ENCODE measurements around the gene ALKBH3. TPM values are rescaled to one million over a fixed set of nuclear protein-coding genes. Genes with fewer than 3 reads are reported as not detected.

The ALKBH3 gene
- total RNA-seq, 2 donors from 2014 or later = 24.8 to 30.9 TPM

DNA sequence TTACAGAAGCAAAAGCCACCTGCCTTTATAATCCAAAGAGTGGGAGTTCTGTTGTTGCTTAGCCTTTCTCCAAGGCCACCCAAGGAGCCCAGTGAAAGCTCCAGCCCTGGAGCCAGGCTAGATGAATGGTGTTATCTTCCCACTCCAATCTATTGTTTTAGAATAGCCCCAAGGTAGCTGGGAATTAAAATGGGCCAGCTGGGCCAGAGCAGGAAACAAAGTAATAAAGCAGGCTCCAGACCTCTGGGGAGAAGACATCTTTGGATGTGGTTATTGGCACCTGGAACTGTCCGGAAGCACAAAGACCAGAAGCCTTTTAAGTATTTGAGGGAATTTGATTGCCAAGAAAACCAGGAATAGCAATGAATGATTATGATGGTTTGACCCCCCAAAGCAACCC lies 70.6 kb downstream of the ALKBH3 start:
- no peak for DNase-seq (ENCODE audit: low spot score)

GRCh38 chr11:43952020-43952400 lies 71.4 kb downstream of the ALKBH3 start:
- intact Hi-C loops (cut with DNase I) = loop anchor here in 1 of 2 donors (5.0 kb wide), 1 partner anchor 65 kb away; no protein-coding TSS in a partner anchor

More for the DNA sequence above, 70.6 kb downstream of the ALKBH3 start:
- intact Hi-C loops (cut with DNase I) = loop anchor here in 1 of 2 donors (5.0 kb wide), 1 partner anchor 66 kb away; no protein-coding TSS in a partner anchor

GRCh38 chr11:43952401-43953342 lies 72.0 kb downstream of the ALKBH3 start:
- DNase-seq (ENCODE audit: low spot score) = no peak
- intact Hi-C loops (cut with DNase I) = loop anchor here in 1 of 2 donors (5.0 kb wide), 1 partner anchor 65 kb away; no protein-coding TSS in a partner anchor

More at GRCh38 chr11:43952020-43952400, 71.4 kb downstream of the ALKBH3 start:
- DNase-seq (ENCODE audit: low spot score) = no peak

DNA sequence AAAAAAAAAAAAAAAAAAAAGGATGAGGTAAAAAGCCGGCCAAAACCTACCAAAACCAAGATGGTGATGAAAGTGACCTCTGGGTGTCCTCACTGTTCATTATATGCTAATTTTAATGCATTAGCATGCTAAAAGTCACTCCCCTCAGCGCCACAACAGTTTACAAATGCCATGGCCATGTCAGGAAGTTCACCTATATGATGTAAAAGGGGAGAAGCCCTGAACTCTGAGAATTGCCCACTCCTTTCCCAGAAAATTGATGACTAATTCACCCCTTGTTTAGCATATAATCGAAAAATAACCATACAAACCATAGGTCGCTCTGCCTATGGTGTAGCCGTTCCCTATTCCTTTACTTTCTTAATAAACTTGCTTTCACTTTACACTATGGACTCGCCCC lies 72.9 kb downstream of the ALKBH3 start:
- intact Hi-C loops (cut with DNase I) = loop anchor here in 1 of 2 donors (5.0 kb wide), 1 partner anchor 64 kb away; no protein-coding TSS in a partner anchor

DNA sequence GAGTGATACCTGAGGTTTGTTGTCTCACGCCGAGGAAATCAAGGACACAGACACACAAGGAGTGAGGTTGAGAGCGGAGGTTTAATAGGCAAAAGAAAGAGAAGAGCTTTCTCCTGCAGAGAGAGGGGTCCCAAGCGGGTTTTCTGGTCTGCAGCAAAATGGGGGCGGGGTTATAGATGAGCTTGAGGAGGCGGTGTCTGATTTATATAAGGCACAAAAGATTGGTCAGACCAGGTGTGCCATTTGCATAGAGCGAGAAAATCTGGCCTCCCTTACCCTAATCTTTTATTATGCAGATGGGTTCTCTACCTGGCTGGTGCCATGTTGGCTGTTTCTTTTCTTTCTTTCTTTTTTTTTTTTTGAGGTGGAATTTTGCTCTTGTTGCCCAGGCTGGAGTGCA lies 73.6 kb downstream of the ALKBH3 start:
- no peak for DNase-seq (ENCODE audit: low spot score)
- intact Hi-C loops (cut with DNase I) = loop anchor here in 1 of 2 donors (5.0 kb wide), 1 partner anchor 63 kb away; no protein-coding TSS in a partner anchor

More for the DNA sequence above, 72.9 kb downstream of the ALKBH3 start:
- DNase-seq (ENCODE audit: low spot score) = no peak

GRCh38 chr11:43955381-43956118 lies 74.9 kb downstream of the ALKBH3 start:
- intact Hi-C loops (cut with DNase I) = no loop called here
- no peak for DNase-seq (ENCODE audit: low spot score)

GRCh38 chr11:43957571-43957970 lies 76.9 kb downstream of the ALKBH3 start:
- no peak for DNase-seq (ENCODE audit: low spot score)
- intact Hi-C loops (cut with DNase I) = no loop called here

GRCh38 chr11:43959321-43959995 lies 78.8 kb downstream of the ALKBH3 start:
- intact Hi-C loops (cut with DNase I) = no loop called here
- DNase-seq (ENCODE audit: low spot score) = no peak

GRCh38 chr11:43962383-43963278 lies 82.0 kb downstream of the ALKBH3 start:
- no peak for DNase-seq (ENCODE audit: low spot score)
- intact Hi-C loops (cut with DNase I) = no loop called here

DNA sequence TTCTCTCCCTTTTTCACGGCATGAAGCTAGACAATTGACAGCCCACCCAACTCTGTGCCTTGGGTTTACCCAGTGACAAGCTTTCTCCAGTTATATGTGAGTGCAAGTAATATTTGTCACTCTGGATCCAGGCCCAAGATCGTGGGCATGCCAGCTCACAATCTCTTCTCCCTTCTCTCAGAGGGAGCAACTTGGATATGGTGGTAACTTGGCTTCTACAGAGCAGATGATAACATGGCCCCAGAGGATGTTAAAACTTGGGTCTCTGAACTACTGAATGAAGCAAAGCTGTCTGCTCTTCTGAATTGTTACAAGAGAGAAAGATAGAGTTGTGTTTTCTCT lies 82.6 kb downstream of the ALKBH3 start:
- no peak for DNase-seq (ENCODE audit: low spot score)
- intact Hi-C loops (cut with DNase I) = no loop called here

GRCh38 chr11:43967661-43968060 lies 87.0 kb downstream of the ALKBH3 start:
- intact Hi-C loops (cut with DNase I) = no loop called here

GRCh38 chr11:43968719-43969118 lies 88.1 kb downstream of the ALKBH3 start:
- DNase-seq (ENCODE audit: low spot score) = no peak
- intact Hi-C loops (cut with DNase I) = no loop called here

More at GRCh38 chr11:43967661-43968060, 87.0 kb downstream of the ALKBH3 start:
- no peak for DNase-seq (ENCODE audit: low spot score)

DNA sequence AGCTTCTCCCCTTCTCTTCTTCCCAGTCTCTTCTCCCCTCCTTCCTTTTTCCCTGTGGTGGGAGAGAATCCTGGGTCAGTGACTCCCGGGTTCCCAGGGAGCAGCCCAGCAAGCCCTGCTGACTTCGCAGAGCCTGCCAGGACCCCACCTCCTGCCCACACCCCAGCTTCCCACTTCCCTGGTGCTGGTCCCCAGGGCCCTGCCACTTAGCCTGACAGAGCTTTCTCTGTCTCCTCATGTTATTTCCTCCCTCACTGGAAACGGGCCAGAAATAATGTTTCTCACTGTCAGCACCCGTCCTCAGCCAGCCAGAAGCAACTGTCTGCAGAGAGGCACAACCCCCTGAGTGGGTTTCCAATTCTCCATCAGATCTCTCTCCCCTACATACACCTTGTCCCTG lies 88.9 kb downstream of the ALKBH3 start:
- intact Hi-C loops (cut with DNase I) = no loop called here
- no peak for DNase-seq (ENCODE audit: low spot score)

Other genes with a start within 250 kb of the ALKBH3 start
- gene HSD17B12, start 200.1 kb upstream of the ALKBH3 start, total RNA-seq = 10 to 100 TPM; 80.7 to 85.4 TPM
- 1,000 to 10,000 TPM in 1 of 2 donors, 100 to 1,000 TPM in 1; 576 to 1,371 TPM for gene C11orf96, start 61.8 kb downstream of the ALKBH3 start, total RNA-seq
- not detected for gene ACCSL, start 167.2 kb downstream of the ALKBH3 start, total RNA-seq
- gene ACCS, start 185.4 kb downstream of the ALKBH3 start, total RNA-seq = 10 to 100 TPM; 18.5 to 30.5 TPM
- gene EXT2, start 214.8 kb downstream of the ALKBH3 start, total RNA-seq = 10 to 100 TPM; 60.1 to 62.8 TPM

Measured in posterior vena cava (tissue), 2 donors.